WTC11 (cell line): ENCODE data around the gene TH. TPM values are rescaled to one million over a fixed set of nuclear protein-coding genes. Genes with fewer than 3 reads are reported as not detected.

ENCODE experiments used
- ATAC-seq: fragments of 200-7000 bp; cut with Tn5 transposase; 2 replicates; pipeline ENCODE4 v1.10.0; 2021; ENCODE audit warnings: mild to moderate bottlenecking, moderate library complexity
- CTCF ChIA-PET: fragments of 300-600 bp; sonication (Branson Sonifier 250); formaldehyde crosslinking; loops from one replicate; lab custom pipeline; 2021; ENCODE audit warnings: antibody characterized with exemption; lab: Charles Lee
- POLR2A ChIA-PET: fragments of 350-600 bp; sonication (Branson Sonifier 250); formaldehyde crosslinking; loops from one replicate; lab custom pipeline; 2021; ENCODE audit warnings: antibody characterized with exemption; lab: Charles Lee
- DNase-seq: peaks from one replicate; pipeline ENCODE4 v3.0.0; 2021; ENCODE audit warnings: low spot score
- H3K27ac Mint-ChIP-seq: 2 replicates; pipeline ENCODE4 v1.8.0; 2021; ENCODE audit warnings: mixed read lengths
- H3K27me3 Mint-ChIP-seq: 2 replicates; pipeline ENCODE4 v1.8.0; 2021; ENCODE audit warnings: low read depth, mild to moderate bottlenecking, moderate library complexity, mixed read lengths
- H3K36me3 Mint-ChIP-seq: 2 replicates; pipeline ENCODE4 v1.8.0; 2021; ENCODE audit warnings: mixed read lengths
- H3K4me1 Mint-ChIP-seq: 2 replicates; pipeline ENCODE4 v1.8.0; 2022; ENCODE audit warnings: mixed read lengths
- H3K4me3 Mint-ChIP-seq: 2 replicates; pipeline ENCODE4 v1.8.0; 2021; ENCODE audit warnings: mild to moderate bottlenecking, moderate library complexity, mixed read lengths
- H3K9me3 Mint-ChIP-seq: 2 replicates; pipeline ENCODE4 v1.8.0; 2021; ENCODE audit warnings: mixed read lengths
- CREB1 ChIP-seq: sonication (generic); formaldehyde crosslinking; IDR thresholded peaks from 2 replicates; pipeline ENCODE4 v1.8.0; 2023; ENCODE audit warnings: mild to moderate bottlenecking, missing genetic modification reagents
- EMX1 ChIP-seq: fragments of 250-450 bp; sonication (Bioruptor Pico); IDR thresholded peaks from 2 replicates; pipeline ENCODE4 v1.8.0; 2021; ENCODE audit warnings: mild to moderate bottlenecking
- KAT7 ChIP-seq: sonication (generic); formaldehyde crosslinking; IDR thresholded peaks from 2 replicates; pipeline ENCODE4 v1.8.1; 2023; ENCODE audit warnings: missing genetic modification reagents, mild to moderate bottlenecking, borderline replicate concordance
- MYBL2 ChIP-seq: sonication (generic); formaldehyde crosslinking; IDR thresholded peaks from 2 replicates; pipeline ENCODE4 v1.8.1; 2023; ENCODE audit warnings: mild to moderate bottlenecking, moderate library complexity, missing genetic modification reagents
- NR2C2 ChIP-seq: sonication (generic); formaldehyde crosslinking; IDR thresholded peaks from 2 replicates; pipeline ENCODE4 v1.8.0; 2022; ENCODE audit warnings: mild to moderate bottlenecking, missing genetic modification reagents
- RORB ChIP-seq: fragments of 250-450 bp; sonication (Bioruptor Pico); IDR thresholded peaks from 2 replicates; pipeline ENCODE4 v1.9.0; 2021; ENCODE audit warnings: mild to moderate bottlenecking
- TCF7 ChIP-seq: sonication (generic); formaldehyde crosslinking; IDR thresholded peaks from 2 replicates; pipeline ENCODE4 v1.8.0; 2022; ENCODE audit warnings: mild to moderate bottlenecking, low read depth, missing genetic modification reagents, moderate library complexity
- ZNF219 ChIP-seq: sonication (generic); formaldehyde crosslinking; IDR thresholded peaks from 2 replicates; pipeline ENCODE4 v1.8.0; 2023; ENCODE audit warnings: missing genetic modification reagents, mild to moderate bottlenecking, borderline replicate concordance
- ZNF671 ChIP-seq: fragments of 250-450 bp; sonication (Bioruptor Pico); IDR thresholded peaks from 2 replicates; pipeline ENCODE4 v1.8.0; 2021; ENCODE audit warnings: mild to moderate bottlenecking
- total RNA-seq: library from RNA; stranded (reverse); gene quantifications from 3 replicates; pipeline ENCODE4 v1.2.3, GENCODE V29; 2021
- TF ChIP-seq, protein P1 (sequence below): sonication (generic); formaldehyde crosslinking; IDR thresholded peaks from 2 replicates; pipeline ENCODE4 v1.8.0; 2023; ENCODE audit warnings: missing genetic modification reagents
- TF ChIP-seq, protein P2 (sequence below): sonication (generic); formaldehyde crosslinking; IDR thresholded peaks from 2 replicates; pipeline ENCODE4 v1.8.0; 2023; ENCODE audit warnings: missing genetic modification reagents, mild to moderate bottlenecking, borderline replicate concordance
- TF ChIP-seq, protein P3 (sequence below): sonication (generic); formaldehyde crosslinking; conservative IDR thresholded peaks from 2 replicates; pipeline ENCODE4 v1.8.1; 2022; ENCODE audit warnings: mild to moderate bottlenecking, missing genetic modification reagents
- TF ChIP-seq, protein P4 (sequence below): sonication (generic); formaldehyde crosslinking; IDR thresholded peaks from 2 replicates; pipeline ENCODE4 v1.8.1; 2023; ENCODE audit warnings: mild to moderate bottlenecking, missing genetic modification reagents, borderline replicate concordance
- TF ChIP-seq, protein P5 (sequence below): fragments of 250-450 bp; sonication (Bioruptor Pico); conservative IDR thresholded peaks from 2 replicates; pipeline ENCODE4 v1.9.0; 2021; ENCODE audit warnings: mild to moderate bottlenecking

TH gene
- total RNA-seq, 1 experiment from 2014 or later, result not detected

DNA sequence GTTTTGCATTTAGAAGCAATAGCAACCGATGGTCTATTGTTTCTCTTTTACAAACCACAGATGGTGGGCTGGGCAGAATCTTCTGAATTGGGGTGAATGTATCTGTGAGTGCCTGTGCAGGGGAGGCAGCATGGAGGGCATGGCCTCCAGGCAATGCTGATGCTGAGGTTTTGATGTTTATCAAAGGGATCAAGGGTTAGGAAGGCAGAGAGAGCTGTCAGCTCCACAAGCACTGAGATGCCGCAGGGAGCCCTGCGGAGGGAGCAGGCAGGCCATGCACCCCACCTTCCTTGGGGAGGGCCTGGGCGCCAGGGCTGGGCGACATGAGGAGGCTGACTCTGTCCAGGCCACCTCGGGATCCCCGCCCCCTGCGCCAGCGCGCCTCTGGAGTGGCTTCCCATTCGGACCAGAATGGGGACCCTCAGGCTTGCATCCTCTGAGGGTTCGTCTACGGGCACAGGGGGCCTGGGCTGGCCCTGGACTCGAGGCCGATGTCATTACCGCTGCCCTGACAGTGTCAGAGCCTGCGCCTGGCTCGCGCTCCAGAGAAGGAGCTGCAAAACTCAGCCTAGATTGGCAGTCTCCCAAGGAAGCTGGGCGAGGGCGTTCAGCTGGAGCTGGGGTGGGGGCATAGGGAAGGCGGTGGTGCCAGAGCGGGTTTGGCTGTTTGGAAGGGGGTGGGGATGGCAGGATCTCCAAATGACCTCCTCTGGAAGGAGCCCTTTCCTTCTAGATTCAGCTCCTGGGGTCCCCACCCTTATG lies 13.9 kb upstream of the TH start (continued):
- TF ChIP-seq KAT7 (CRISPR knock-in tag) (no peak), MYBL2 (CRISPR knock-in tag) (no peak), CREB1 (CRISPR knock-in tag) (no peak), EMX1 (no peak), ZNF671 (no peak), ZNF219 (CRISPR knock-in tag) (no peak), TCF7 (CRISPR knock-in tag) (no peak), RORB (no peak)
- TF ChIP-seq, protein P1, sequence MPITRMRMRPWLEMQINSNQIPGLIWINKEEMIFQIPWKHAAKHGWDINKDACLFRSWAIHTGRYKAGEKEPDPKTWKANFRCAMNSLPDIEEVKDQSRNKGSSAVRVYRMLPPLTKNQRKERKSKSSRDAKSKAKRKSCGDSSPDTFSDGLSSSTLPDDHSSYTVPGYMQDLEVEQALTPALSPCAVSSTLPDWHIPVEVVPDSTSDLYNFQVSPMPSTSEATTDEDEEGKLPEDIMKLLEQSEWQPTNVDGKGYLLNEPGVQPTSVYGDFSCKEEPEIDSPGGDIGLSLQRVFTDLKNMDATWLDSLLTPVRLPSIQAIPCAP (CRISPR knock-in tag), result no peak
- TF ChIP-seq, protein P2, sequence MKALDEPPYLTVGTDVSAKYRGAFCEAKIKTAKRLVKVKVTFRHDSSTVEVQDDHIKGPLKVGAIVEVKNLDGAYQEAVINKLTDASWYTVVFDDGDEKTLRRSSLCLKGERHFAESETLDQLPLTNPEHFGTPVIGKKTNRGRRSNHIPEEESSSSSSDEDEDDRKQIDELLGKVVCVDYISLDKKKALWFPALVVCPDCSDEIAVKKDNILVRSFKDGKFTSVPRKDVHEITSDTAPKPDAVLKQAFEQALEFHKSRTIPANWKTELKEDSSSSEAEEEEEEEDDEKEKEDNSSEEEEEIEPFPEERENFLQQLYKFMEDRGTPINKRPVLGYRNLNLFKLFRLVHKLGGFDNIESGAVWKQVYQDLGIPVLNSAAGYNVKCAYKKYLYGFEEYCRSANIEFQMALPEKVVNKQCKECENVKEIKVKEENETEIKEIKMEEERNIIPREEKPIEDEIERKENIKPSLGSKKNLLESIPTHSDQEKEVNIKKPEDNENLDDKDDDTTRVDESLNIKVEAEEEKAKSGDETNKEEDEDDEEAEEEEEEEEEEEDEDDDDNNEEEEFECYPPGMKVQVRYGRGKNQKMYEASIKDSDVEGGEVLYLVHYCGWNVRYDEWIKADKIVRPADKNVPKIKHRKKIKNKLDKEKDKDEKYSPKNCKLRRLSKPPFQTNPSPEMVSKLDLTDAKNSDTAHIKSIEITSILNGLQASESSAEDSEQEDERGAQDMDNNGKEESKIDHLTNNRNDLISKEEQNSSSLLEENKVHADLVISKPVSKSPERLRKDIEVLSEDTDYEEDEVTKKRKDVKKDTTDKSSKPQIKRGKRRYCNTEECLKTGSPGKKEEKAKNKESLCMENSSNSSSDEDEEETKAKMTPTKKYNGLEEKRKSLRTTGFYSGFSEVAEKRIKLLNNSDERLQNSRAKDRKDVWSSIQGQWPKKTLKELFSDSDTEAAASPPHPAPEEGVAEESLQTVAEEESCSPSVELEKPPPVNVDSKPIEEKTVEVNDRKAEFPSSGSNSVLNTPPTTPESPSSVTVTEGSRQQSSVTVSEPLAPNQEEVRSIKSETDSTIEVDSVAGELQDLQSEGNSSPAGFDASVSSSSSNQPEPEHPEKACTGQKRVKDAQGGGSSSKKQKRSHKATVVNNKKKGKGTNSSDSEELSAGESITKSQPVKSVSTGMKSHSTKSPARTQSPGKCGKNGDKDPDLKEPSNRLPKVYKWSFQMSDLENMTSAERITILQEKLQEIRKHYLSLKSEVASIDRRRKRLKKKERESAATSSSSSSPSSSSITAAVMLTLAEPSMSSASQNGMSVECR (CRISPR knock-in tag), result no peak
- TF ChIP-seq, protein P3, sequence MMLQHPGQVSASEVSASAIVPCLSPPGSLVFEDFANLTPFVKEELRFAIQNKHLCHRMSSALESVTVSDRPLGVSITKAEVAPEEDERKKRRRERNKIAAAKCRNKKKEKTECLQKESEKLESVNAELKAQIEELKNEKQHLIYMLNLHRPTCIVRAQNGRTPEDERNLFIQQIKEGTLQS, result no peak

DNA sequence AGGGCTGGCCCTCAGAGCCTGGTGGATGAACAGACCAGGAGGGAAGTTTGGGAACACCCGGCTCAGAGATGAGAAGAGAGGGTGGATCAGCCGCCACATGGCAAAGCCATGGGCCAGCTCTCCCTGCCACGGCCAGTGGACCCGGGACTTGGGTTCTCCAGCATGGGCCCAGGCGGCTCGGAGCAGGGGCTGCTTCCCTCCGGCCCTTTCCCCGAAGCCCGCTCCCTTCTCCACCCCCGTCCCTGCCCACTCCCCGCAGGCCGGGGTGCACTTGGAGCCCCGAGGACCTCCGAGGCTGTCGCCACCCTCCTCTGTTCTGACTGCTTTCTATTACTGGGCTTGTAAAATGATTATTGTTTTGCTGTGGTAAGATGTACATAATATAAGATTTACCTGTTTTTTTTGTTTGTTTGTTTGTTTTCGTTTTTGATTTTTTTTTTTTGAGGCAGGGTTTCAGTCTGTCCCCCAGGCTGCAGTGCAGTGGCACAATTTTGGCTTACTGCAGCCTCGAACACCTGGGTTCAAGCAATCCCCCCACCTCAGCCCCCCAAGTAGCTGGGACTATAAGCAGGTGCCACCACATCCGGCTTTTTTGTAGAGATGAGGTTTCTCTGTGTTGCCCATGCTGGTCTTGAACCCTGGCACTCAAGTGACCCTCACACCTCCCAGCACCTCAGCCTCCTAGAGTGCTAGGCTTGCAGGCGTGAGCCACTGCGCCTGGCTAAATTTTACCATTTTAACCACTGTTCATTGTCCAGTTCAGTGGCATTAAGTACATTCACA lies 11.3 kb upstream of the TH start:
- Mint-ChIP-seq H3K9me3 (no peaks in the 10 kb centered on the region), H3K27ac (no peak overlapping the region), H3K4me3 (no peak overlapping the region), H3K4me1 (no peaks in the 10 kb centered on the region), H3K36me3 (no peaks in the 10 kb centered on the region), H3K27me3 (peaks cover 5% of the 10 kb centered on the region)
- TF ChIP-seq NR2C2 (CRISPR knock-in tag), result no peak
- TF ChIP-seq, protein P4, sequence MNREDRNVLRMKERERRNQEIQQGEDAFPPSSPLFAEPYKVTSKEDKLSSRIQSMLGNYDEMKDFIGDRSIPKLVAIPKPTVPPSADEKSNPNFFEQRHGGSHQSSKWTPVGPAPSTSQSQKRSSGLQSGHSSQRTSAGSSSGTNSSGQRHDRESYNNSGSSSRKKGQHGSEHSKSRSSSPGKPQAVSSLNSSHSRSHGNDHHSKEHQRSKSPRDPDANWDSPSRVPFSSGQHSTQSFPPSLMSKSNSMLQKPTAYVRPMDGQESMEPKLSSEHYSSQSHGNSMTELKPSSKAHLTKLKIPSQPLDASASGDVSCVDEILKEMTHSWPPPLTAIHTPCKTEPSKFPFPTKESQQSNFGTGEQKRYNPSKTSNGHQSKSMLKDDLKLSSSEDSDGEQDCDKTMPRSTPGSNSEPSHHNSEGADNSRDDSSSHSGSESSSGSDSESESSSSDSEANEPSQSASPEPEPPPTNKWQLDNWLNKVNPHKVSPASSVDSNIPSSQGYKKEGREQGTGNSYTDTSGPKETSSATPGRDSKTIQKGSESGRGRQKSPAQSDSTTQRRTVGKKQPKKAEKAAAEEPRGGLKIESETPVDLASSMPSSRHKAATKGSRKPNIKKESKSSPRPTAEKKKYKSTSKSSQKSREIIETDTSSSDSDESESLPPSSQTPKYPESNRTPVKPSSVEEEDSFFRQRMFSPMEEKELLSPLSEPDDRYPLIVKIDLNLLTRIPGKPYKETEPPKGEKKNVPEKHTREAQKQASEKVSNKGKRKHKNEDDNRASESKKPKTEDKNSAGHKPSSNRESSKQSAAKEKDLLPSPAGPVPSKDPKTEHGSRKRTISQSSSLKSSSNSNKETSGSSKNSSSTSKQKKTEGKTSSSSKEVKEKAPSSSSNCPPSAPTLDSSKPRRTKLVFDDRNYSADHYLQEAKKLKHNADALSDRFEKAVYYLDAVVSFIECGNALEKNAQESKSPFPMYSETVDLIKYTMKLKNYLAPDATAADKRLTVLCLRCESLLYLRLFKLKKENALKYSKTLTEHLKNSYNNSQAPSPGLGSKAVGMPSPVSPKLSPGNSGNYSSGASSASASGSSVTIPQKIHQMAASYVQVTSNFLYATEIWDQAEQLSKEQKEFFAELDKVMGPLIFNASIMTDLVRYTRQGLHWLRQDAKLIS (CRISPR knock-in tag), result no peak
- TF ChIP-seq, protein P5, sequence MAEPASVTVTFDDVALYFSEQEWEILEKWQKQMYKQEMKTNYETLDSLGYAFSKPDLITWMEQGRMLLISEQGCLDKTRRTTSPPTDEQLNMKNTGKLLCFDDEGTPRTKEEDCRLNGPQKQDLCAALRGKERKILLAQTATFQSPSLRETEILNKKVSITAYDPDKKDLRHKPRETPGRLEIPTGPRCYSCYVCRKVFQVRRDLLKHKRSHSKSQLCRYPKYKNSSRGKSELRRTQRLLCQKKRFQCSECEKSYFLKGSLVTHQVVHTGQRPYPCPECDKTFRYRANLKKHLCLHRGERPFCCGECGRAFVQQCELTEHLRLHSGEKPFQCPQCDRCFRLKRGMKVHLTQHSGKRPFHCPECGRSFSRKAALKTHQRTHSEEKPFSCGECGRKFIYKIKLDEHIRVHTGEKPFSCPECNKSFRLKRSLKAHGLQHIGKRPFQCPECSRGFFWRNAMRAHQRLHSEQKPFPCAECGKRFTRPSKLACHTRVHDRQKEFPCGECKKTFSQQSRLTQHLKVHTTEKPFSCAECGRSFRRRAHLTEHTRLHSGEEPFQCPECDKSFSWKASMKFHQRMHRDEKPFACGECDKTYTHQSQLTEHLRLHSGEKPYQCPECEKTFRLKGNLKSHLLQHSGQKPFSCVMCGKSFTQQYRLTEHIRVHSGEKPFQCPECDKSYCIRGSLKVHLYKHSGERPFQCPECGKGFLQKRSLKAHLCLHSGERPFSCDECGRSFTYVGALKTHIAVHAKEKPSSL, result no peak
- no peak for ATAC-seq
- DNase-seq, result no peak
- POLR2A ChIA-PET, result no interaction called here
- CTCF ChIA-PET, result interaction anchor here (1.2 to 2.0 kb wide), 2 partner anchors 122 to 348 kb away, joined by 3 to 6 read pairs; no protein-coding TSS in a partner anchor
